Suprapubic skin (tissue), 4 donors: ENCODE results near the gene MLKL. TPM values are rescaled to one million over a fixed set of nuclear protein-coding genes. Genes with fewer than 3 reads are reported as not detected.

Experiments used
- DNase-seq, 2 donors: peaks; one replicate each; pipeline ENCODE4 v3.0.0-alpha.2; 2019; ENCODE audit warnings: low spot score in 2 of 2
- H3K27ac ChIP-seq: fragments of 200-600 bp; sonication (generic); one replicate; pipeline ENCODE4 v1.5.1; 2019
- H3K27me3 ChIP-seq: fragments of 200-600 bp; sonication (generic); one replicate; pipeline ENCODE4 v1.5.1; 2019
- H3K36me3 ChIP-seq: fragments of 200-600 bp; sonication (generic); one replicate; pipeline ENCODE4 v1.5.1; 2019
- H3K4me1 ChIP-seq: fragments of 200-600 bp; sonication (generic); one replicate; pipeline ENCODE4 v1.5.1; 2019
- H3K4me3 ChIP-seq: fragments of 200-600 bp; sonication (generic); one replicate; pipeline ENCODE4 v1.5.1; 2019; ENCODE audit warnings: mild to moderate bottlenecking
- H3K9me3 ChIP-seq: fragments of 200-600 bp; sonication (generic); one replicate; pipeline ENCODE4 v1.5.1; 2019
- EP300 ChIP-seq: sonication (generic); formaldehyde crosslinking; IDR thresholded peaks from one replicate; pipeline ENCODE4 v1.6.1; 2017; ENCODE audit warnings: antibody characterized with exemption
- POLR2A ChIP-seq, 2 donors: fragments of 450-650 bp; IDR thresholded peaks; one replicate each; pipeline ENCODE4 v1.6.1; 2017; ENCODE audit warnings: antibody characterized with exemption in 2 of 2, mild to moderate bottlenecking in 2 of 2, moderate library complexity in 2 of 2
- POLR2AphosphoS5 ChIP-seq, 3 donors: sonication (generic); formaldehyde crosslinking; IDR thresholded peaks; one replicate each; pipeline ENCODE4 v1.6.1; 2017; ENCODE audit warnings: antibody characterized with exemption in 3 of 3
- WGBS: methylation state at CpG from one replicate; pipeline ENCODE4 v1.1.5; 2018; 5-methylcytosine and 5-hydroxymethylcytosine counted together
- total RNA-seq, 4 donors: library from RNA; depleted of rRNA; stranded (reverse); fragments of >200 nt; gene quantifications; one replicate each; pipeline ENCODE4 v1.1.0, GENCODE V29; 2016
- TF ChIP-seq, protein P1 (sequence below), 2 donors: fragments of 200-600 bp in 1 of 2; fragments of 450-650 bp in 1 of 2; sonication (generic) in 1 of 2; IDR thresholded peaks; one replicate each; pipeline ENCODE4 v1.5.1; 2016 to 2019; ENCODE audit warnings: antibody characterized with exemption in 2 of 2, mild to moderate bottlenecking in 1 of 2, moderate library complexity in 1 of 2

The MLKL gene
- total RNA-seq, 4 donors from 2014 or later: 3.1 to 12.0 (median 7.0) TPM

- no peak for TF ChIP-seq POLR2A (IDR thresholded peaks at IDR 0.05)
- no peak for TF ChIP-seq POLR2AphosphoS5 (IDR thresholded peaks at IDR 0.05)
- TF ChIP-seq, protein P1, sequence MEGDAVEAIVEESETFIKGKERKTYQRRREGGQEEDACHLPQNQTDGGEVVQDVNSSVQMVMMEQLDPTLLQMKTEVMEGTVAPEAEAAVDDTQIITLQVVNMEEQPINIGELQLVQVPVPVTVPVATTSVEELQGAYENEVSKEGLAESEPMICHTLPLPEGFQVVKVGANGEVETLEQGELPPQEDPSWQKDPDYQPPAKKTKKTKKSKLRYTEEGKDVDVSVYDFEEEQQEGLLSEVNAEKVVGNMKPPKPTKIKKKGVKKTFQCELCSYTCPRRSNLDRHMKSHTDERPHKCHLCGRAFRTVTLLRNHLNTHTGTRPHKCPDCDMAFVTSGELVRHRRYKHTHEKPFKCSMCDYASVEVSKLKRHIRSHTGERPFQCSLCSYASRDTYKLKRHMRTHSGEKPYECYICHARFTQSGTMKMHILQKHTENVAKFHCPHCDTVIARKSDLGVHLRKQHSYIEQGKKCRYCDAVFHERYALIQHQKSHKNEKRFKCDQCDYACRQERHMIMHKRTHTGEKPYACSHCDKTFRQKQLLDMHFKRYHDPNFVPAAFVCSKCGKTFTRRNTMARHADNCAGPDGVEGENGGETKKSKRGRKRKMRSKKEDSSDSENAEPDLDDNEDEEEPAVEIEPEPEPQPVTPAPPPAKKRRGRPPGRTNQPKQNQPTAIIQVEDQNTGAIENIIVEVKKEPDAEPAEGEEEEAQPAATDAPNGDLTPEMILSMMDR (IDR thresholded peaks at IDR 0.05): no peak
- no peak for TF ChIP-seq EP300
- H3K9me3 ChIP-seq: no peaks in the 10 kb centered on the region
- no peaks in the 10 kb centered on the region for H3K36me3 ChIP-seq
- no peak for DNase-seq
- H3K27ac ChIP-seq: no peak overlapping the region
- WGBS: 92% methylated on average over 10 of the region's 10 CpGs
- H3K4me1 ChIP-seq: peaks cover 30% of the 10 kb centered on the region
- H3K27me3 ChIP-seq: peaks cover 3% of the 10 kb centered on the region
- H3K4me3 ChIP-seq: no peak overlapping the region
Observed at GRCh38 chr16:74745109-74745615, 44.5 kb upstream of the MLKL start.

DNA sequence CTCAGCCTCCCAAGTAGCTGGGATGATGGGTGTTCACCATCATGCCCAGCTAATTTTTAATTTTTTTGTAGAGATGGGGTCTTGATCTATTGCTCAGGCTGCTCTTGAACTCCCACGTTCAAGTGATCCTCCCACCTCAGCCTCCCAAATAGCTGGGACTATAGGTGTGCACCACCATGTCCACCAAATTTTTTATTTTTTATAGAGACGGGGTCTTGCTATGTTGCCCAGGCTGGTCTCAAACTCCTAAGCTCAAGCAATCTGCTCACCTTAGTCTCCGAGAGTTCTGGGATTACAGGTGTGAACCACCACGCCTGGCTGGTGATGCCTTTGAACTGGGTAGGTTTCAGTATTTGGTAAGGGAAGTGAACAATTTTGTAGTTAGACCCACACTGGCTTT lies 43.9 kb upstream of the MLKL start:
- Histone ChIP-seq H3K27ac (no peak overlapping the region), H3K27me3 (peaks cover 3% of the 10 kb centered on the region)
- WGBS: 88% methylated on average over 4 of the region's 4 CpGs

GRCh38 chr16:74743668-74744299 lies 43.1 kb upstream of the MLKL start:
- no peak for TF ChIP-seq POLR2A (IDR thresholded peaks at IDR 0.05)
- TF ChIP-seq, protein P1 (IDR thresholded peaks at IDR 0.05): no peak
- no peak for TF ChIP-seq POLR2AphosphoS5 (IDR thresholded peaks at IDR 0.05)
- no peak for TF ChIP-seq EP300
- Histone ChIP-seq H3K4me1 (peaks cover 30% of the 10 kb centered on the region), H3K9me3 (no peaks in the 10 kb centered on the region), H3K4me3 (no peak overlapping the region), H3K36me3 (no peaks in the 10 kb centered on the region), H3K27me3 (peaks cover 3% of the 10 kb centered on the region), H3K27ac (peak overlapping the region; percentile 72)
- 58% methylated on average over 12 of the region's 15 CpGs for WGBS
- DNase-seq: peak in 1 of 2 donors; percentile 80

More for the DNA sequence above, 43.9 kb upstream of the MLKL start:
- H3K4me3 ChIP-seq: no peak overlapping the region
- DNase-seq: no peak
- H3K4me1 ChIP-seq: peaks cover 30% of the 10 kb centered on the region
- TF ChIP-seq EP300 (no peak), POLR2A (IDR thresholded peaks at IDR 0.05) (no peak)
- TF ChIP-seq, protein P1 (IDR thresholded peaks at IDR 0.05): no peak
- H3K9me3 ChIP-seq: no peaks in the 10 kb centered on the region
- H3K36me3 ChIP-seq: no peaks in the 10 kb centered on the region

DNA sequence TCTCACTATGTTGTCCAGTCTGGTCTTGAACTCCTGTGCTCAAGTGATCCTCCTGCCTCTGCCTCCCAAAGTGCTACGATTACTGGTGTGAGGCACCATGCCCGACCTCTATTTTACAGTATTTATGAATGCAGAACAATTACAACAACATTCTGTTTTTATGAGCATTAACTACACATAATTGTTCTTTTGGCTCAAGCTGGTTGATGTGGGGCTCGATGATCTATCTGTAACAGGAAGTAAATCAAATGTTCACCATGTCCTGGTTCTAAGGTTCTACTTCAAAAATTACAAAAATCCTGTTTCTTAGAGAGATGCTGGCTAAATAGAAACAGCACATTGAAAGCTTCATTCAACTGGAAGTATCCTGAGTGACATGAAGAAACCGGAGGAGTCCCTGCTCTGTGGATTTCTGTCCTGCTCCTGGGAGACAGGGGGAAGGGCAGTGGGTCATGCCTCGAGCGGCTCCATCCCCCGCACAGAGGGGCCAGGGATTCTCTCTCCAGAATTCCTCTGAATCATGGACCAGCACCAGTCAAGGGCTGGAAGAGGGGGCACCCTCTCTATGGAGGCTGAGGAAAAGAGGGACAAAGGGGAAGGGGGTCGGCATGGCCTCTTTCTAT lies 42.5 kb upstream of the MLKL start:
- H3K4me3 ChIP-seq: no peak overlapping the region
- WGBS: 32% methylated on average over 7 of the region's 8 CpGs
- TF ChIP-seq EP300 (no peak), POLR2AphosphoS5 (IDR thresholded peaks at IDR 0.05) (no peak), POLR2A (IDR thresholded peaks at IDR 0.05) (no peak)
- TF ChIP-seq, protein P1 (IDR thresholded peaks at IDR 0.05): no peak
- H3K27me3 ChIP-seq: no peaks in the 10 kb centered on the region
- H3K36me3 ChIP-seq: no peaks in the 10 kb centered on the region
- no peak for DNase-seq
- H3K9me3 ChIP-seq: no peaks in the 10 kb centered on the region
- H3K27ac ChIP-seq: peak overlapping the region; percentile 72
- H3K4me1 ChIP-seq: peaks cover 30% of the 10 kb centered on the region

DNA sequence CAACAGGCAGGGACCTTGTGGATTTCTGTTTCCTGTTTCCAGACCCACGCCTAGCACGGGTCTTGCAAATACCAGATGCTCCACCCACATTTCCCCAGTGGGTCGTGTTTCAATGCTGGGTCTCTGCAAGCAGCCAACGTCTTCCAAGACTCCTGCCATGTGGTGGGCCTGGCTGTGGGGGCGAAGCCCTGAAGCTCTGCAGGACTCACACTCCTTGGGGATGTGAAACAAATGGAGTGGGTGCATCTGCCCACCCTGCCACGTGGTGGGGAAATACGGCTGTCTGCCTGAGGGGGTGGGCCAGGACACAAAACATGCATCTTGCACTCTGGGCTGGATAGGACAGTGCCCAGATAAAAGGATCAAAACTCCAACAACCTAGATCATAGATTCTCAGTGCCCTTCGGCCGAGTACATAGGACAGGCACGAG lies 41.4 kb upstream of the MLKL start:
- H3K27me3 ChIP-seq: peaks cover 9% of the 10 kb centered on the region
- no peaks in the 10 kb centered on the region for H3K36me3 ChIP-seq
- no peak overlapping the region for H3K4me3 ChIP-seq
- 35% methylated on average over 10 of the region's 10 CpGs for WGBS
- H3K27ac ChIP-seq: no peak overlapping the region
- TF ChIP-seq, protein P1 (IDR thresholded peaks at IDR 0.05): no peak
- no peak for TF ChIP-seq POLR2A (IDR thresholded peaks at IDR 0.05)
- no peak for TF ChIP-seq POLR2AphosphoS5 (IDR thresholded peaks at IDR 0.05)
- TF ChIP-seq EP300: no peak
- H3K4me1 ChIP-seq: peaks cover 30% of the 10 kb centered on the region
- no peaks in the 10 kb centered on the region for H3K9me3 ChIP-seq
- no peak for DNase-seq
